ENCODE data around the gene OPCML. TPM values are rescaled to one million over a fixed set of nuclear protein-coding genes. Genes with fewer than 3 reads are reported as not detected.

Gene OPCML
- total RNA-seq, result not detected in 2 replicates

GRCh38 chr11:133531971-133532651 lies at the start of gene OPCML:
Gene OPCML, minus strand, starts transcription at chr11:133532501.
- DNase-seq, result no peak

DNA sequence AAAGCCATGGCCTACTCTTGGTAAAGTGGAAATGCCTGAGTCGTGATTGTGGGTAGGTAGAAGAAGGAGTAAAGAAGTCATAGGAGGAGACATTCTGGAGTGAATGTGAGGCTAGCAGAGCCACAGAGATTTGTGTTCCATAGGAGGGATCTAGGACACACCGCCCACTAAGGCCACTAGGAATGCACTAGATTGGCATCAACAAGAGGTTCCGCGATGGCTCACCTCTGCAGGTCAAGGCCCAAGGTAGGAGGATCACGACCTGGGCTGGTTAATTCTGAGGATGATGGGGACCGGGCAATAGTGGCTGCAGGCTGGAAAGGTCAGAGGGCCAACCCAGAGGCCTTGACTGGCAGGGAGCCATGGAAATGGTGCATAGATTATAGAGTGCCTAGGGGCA lies 48.8 kb upstream of the OPCML start:
- no peak for DNase-seq

- DNase-seq, result no peak
These were observed 47.1 kb upstream of the OPCML start for GRCh38 chr11:133579165-133580031.

- no peak for DNase-seq
These were observed 45.1 kb upstream of the OPCML start for GRCh38 chr11:133577403-133577802.

DNA sequence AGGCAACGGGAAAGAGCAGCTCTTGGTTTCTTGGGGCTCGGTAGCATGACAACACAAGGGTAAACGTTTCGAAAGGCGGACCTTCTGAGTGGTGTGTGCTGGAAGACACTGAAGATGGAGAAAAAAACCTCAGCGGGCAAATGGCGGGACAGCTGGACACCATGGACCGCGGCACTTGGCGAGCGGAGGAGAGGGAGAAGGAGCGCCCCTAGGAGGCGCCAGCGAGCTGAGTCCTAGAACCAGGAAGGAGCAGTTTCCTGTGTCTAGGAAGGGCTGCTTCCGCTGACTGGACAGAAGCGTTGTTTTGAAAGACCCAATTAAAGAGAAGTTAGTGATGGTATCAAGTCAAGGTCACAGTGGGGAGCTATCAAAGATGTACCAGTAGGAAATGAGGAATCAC lies 44.0 kb upstream of the OPCML start:
- DNase-seq, result no peak

DNA sequence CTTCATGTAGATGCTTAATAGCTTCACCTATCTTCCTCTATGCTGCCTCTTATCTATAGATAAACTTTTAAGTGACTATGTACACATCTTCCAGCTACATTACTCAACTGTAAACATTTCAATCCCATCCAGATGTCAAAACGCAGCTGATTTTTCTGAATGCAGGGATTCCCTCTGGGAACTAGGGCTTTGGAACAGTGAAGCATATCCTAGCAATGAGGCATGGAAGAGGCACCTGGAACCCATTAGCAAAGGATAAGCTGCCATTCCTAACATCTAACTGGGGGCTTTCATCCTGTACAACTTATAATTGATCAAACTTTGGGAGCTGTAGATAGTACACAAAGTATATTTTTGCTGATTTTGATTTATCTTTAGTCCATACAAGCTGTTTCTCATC lies 40.8 kb upstream of the OPCML start:
- no peak for DNase-seq

DNA sequence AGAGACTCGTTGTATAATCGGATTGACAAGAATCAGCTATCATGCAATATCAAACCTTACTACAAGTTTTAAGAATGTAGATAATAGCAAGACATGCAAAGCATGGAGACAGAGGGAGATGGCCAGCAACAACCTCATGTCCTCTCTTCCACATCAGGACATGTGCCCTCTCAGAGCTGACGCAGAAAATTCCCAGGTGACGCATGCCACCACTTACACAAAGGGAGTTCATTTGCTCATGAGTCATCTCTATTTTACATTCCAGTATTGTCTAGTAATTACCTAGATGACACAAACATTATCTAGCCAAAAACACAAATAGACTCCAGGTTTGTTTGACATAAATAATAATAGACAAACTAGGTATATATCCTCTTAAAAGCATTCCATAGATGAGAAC lies 38.1 kb upstream of the OPCML start:
- no peak for DNase-seq

DNA sequence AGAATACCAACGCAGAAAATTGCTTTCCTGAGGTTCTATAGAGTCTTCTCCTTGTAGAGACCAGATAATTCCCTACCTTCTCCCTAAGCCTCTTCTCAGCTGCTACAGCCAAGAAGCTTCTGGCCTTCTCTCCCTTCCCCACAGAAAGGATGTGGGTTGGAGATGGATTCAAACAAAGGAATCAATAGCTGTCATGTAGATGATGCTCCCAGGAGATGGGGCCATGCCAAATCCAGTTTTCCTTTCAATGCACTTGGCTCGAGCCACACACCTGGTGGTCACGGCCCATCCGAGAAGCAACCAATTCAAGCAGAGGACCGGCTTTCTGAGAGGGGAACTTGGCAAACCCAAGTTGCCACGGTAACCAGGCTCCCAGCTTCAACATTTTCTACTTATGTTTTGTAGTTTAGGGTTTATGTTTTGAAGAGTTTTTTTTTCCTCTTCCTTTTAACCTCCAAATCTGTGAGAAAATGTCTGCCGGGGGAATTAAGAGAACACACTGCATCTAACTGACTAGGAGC lies 31.3 kb upstream of the OPCML start:
- DNase-seq, result no peak

- DNase-seq, result no peak
These were observed 28.2 kb upstream of the OPCML start for GRCh38 chr11:133560472-133560855.

DNA sequence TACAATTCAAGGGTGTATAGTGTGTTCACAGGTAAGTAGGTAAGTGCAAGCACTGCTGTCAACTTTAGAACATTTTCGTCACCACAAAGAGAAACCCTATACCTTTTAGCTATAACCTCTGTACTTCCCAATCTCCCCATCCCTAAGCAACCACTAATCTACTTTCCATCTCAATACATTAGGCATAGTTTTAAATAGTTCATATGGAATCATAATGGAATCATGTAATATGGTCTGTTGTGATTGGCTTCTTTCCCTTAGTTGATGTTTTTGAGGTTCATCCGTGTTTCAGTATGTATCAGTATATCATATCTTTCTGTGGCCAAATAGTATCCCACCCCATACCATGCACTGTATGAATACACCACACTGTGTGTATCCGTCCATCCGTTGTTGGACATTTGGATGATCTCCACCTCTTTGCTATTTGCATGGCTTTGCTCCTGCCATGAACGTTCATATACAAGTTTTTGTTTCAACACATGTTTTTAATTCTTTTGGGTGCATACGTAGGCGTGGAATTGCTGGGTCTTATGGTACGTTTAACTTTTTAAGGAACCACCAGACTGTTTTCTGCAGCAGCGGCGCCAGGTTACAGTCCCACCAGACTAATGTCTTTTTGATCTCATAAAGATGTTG lies 27.7 kb upstream of the OPCML start:
- DNase-seq, result no peak

DNA sequence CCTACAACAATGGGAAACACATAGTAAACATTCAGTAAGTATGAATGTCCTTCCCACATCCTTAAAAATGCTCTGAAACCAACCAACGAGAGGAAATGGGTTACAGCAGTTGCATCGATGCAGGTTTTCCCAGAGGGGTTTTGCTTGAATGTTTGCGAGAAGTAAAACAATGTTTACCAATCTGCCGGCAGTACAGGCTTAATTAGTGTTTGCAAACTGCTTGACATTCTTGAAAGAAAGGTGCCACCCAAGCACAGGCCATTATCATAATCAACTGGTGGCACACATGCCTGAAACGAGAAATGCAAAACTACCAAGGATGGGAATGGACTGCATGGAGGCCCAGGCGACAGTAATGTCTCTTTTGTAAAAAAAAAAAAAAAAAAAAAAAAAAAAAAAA lies 27.1 kb upstream of the OPCML start:
- DNase-seq, result no peak

GRCh38 chr11:133555034-133555433 lies 22.7 kb upstream of the OPCML start:
- DNase-seq, result no peak

DNA sequence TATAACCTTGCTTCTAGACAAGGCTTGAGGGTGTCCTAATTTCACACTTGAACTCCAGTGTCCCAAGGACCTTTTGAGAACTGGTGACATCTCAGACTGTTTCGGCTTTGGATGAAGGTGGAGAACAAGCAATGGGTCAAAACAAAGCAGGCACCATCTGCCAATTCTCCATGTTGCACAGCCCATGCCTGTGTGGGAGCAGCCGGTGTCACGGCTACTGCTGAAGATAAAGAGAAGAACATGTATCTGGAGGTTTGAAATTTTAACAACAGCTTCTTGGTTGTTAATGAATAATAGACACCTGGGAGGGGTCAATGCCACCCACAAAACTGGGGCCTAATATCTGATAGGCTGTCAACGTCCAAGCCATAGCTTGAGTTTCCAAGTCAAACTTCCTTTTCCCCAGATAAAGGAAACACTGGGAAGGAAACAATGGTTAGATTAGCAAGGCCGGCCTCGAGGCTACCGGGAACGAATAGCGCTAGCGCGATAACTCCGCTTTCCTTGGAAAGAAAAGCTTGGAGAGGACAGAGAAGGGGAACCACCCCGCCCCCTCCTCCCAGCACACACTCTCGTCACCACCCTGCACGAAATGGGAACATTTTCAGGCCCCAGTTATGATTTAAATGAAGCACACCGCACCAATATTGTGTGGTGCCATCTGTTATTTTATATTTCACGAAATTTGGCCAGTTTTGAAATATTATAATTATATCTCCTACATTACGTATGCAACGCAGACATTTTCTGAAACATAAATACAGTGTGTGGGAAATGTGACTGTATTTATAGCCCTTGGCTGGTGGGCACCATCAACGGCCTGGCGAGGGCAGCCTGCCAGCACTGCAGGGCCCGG lies 21.8 kb upstream of the OPCML start:
- no peak for DNase-seq

DNA sequence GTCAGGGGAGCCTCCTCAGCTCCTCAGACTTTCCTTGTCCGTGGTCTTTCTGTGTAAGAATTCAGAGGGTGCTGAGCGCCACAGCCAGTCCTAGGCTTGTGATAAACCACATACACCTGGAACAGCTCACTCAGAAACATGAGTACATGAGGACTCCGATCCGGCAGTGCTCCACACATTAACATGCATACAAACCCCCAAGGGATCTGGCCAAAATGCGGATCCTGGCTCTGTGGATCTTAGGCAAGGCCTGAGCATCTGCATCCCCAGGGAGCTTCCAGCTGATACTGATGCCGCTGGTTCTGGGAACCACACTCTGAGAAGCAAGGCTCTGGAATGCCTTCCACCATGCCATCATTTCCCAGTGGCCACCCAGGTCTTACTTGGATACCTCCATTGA lies 20.6 kb upstream of the OPCML start:
- DNase-seq, result no peak

DNA sequence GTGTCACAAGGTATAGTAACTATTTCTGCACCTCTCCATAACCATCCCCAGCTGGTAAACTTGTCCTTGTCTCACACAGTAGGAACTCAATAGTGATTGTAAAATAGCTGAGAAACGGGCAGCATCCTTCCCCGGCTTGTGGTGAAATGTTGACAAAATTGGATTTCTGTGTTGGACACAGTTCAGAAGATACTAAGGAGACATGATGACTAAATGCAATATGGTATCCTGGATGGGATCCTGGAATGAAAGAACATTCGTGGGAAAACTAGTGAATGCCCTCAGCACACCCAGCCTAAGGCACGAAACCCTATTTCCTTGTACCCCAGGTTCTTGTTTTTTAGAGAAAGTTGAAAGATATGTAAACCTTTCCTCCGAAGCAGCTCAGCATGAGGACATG lies 18.8 kb upstream of the OPCML start:
- no peak for DNase-seq

GRCh38 chr11:133549826-133550225 lies 17.5 kb upstream of the OPCML start:
- no peak for DNase-seq

- DNase-seq, result no peak
These were observed 16.3 kb upstream of the OPCML start for GRCh38 chr11:133548641-133549040.

GRCh38 chr11:133547808-133548494 lies 15.7 kb upstream of the OPCML start:
- no peak for DNase-seq

- no peak for DNase-seq
These were observed 13.0 kb upstream of the OPCML start for GRCh38 chr11:133545199-133545803.

GRCh38 chr11:133541720-133542095 lies 9.4 kb upstream of the OPCML start:
- DNase-seq, result no peak

DNA sequence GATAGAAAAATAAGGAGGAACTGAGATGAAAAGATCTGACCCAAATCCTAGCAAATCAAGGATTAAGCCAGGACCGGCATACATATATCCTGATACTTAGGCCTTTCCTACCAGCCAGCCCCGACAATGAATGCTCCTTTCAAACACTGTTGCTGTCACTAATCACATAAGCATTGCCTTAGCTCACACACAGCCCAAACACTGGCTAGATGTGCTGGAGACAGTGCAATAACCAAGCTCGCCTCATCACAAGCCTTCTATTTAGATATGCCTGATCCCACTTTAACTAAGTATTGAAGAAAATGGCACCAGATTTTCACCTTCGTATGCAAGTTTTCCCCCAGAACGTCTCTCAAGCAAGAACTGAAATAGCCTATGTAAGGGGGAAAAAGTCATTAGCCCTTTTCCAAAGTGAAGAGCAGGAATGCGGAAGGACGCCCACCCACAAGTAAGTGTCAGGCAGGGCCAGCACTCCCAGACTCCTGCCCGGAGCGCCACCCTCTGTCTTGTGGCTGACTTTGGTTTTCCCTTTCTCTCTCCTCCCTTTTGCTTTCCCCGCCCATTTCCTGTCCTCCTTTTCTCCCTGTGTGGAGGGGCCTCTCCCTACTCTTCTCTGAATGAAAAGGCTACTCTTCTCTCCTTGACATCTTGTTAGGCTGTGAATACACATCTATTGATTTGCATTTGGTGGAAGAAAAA lies 8.9 kb upstream of the OPCML start:
- no peak for DNase-seq
